ENCODE results near the gene BCL2L13.

The BCL2L13 gene

DNA sequence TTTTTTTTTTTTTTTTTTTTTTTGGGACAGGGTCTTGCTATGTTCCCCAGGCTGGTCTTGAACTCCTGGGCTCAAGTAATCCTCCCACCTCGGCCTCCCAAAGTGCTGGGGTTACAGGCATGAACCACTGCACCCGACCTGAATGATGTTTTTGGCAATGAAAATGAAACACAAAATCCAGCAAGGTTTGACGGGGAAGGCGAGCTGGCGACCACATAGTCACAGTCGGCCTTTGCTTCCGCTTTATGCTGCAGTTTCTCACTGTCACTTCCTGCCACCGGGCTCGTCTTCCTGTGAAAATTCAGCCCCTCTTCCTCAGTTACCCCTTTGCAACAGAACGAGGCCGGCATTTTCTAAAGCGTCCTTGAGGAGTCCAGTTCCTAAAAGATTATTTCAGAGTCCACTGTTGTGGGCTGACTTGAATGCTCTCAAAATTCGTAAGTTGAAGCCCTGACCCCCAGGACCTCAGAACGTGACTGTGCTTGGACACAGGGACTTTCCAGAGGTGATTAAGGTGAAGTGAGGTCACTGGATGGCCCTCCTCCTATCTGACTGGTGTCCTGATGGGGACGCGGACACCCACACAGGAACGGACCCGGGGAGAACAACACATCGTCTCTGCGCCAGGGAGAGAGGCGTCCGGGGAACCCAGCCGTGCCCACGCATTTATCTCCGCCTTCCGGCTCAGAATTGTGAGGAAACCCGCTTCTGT lies 138.6 kb downstream of the BCL2L13 start:
- in situ Hi-C loops (cut with HindIII; ENCODE audit: low sequenced_read_pairs) = no loop called here

DNA sequence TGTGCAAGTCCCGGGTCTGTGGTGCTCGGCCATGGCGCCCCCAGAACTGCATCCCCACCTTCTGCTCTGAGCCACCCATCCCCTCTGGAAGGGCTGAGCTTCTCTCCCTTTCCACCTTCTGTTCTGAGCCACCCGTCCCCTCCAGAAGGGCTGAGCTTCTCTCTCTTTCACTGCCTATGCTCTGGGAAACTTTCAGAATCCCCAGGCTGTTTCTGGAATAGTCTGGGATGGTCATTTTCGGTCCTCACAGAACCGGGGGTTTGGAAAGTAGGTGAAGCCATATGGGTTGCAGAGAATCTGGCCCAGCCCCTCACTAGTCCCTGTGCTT lies 139.1 kb downstream of the BCL2L13 start:
- in situ Hi-C loops (cut with HindIII; ENCODE audit: low sequenced_read_pairs) = no loop called here

- in situ Hi-C loops (cut with HindIII; ENCODE audit: low sequenced_read_pairs) = no loop called here
Measured at GRCh38 chr22:17778412-17778976, 139.9 kb downstream of the BCL2L13 start.

- in situ Hi-C loops (cut with HindIII; ENCODE audit: low sequenced_read_pairs) = no loop called here
Measured at GRCh38 chr22:17779286-17780115, 140.9 kb downstream of the BCL2L13 start.

- in situ Hi-C loops (cut with HindIII; ENCODE audit: low sequenced_read_pairs) = no loop called here
Measured at GRCh38 chr22:17780116-17780740, 141.7 kb downstream of the BCL2L13 start.

Measured in DLD1 (cell line).